ENCODE measurements around the gene TENT4B. TPM values are rescaled to one million over a fixed set of nuclear protein-coding genes. Genes with fewer than 3 reads are reported as not detected.

Gene TENT4B
- total RNA-seq, 1 experiment from 2014 or later = 28.6 TPM

DNA sequence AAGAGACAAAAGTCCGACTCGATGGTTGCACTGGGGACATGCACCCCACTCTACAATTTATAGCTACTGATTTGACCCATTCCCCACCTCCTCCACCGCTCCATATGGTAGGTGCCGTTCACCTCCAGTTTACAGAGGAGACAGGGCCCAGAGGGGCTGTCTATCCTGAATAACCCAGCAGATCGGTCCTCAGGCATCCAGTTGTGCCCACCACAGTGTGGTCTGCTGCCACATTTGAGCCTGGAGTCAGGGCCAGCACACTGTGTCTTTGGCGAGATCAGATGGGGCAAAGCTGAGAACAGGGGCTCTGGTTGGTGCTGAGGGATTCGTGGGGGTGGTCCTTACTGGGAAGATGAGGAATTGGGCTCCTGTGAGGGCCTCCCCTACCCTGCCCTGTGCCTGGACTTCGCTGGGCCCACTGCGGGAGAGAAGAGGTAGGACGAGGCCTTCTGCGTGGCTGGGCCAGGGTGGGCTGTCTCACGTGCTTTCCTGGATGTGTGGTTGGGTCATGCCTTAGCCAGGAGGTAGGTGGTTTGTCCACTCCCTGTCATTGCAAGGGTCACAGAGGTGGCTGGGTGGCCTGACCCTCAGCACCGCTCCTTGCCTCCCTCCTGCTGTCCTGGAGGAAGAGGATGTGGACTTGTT is 116.1 kb downstream of the TENT4B start:
- no peak overlapping the region for H3K4me3 Mint-ChIP-seq (ENCODE audit: unreplicated experiment)
- TF ChIP-seq CTCF (IDR thresholded peaks at IDR 0.05; ENCODE audit: insufficient read depth in 1 of 2, low read depth in 1 of 2, low read length in 1 of 2, severe bottlenecking in 1 of 2, unreplicated experiment in 1 of 2) = no peak
- H3K27me3 Mint-ChIP-seq (ENCODE audit: insufficient read depth, unreplicated experiment) = no peaks in the 10 kb centered on the region
- intact Hi-C loops (cut with micrococcal nuclease; ENCODE audit: unreplicated experiment) = loop anchor here (5.0 kb wide), 1 partner anchor 43 kb away; no protein-coding TSS in a partner anchor
- peaks cover 4% of the 10 kb centered on the region; the same call in 1 of the 2 replicates for H3K4me1 ChIP-seq
- no peak overlapping the region for H3K4me3 ChIP-seq (ENCODE audit: low read depth, low read length)
- ChIA-PET CTCF (no interaction called here), POLR2A (interaction anchor here (0.6 kb wide), 1 partner anchor 336 kb away, joined by 3 read pairs; no protein-coding TSS in a partner anchor)
- H3K36me3 Mint-ChIP-seq (ENCODE audit: insufficient read depth, unreplicated experiment) = peaks cover 16% of the 10 kb centered on the region
- H3K4me1 Mint-ChIP-seq (ENCODE audit: low read depth, unreplicated experiment) = peaks cover 3% of the 10 kb centered on the region
- no peak for DNase-seq
- no peaks in the 10 kb centered on the region for H3K27me3 ChIP-seq (replicated peaks; ENCODE audit: control insufficient read depth, insufficient read depth, low read length)
- H3K36me3 ChIP-seq (ENCODE audit: control insufficient read depth, insufficient read depth, low read length) = no peaks in the 10 kb centered on the region; the same call in none of the 2 replicates
- H3K27ac Mint-ChIP-seq (ENCODE audit: unreplicated experiment) = no peak overlapping the region
- no TSS peak for BruUV-seq (replicated peaks)
- H3K9me3 Mint-ChIP-seq (ENCODE audit: unreplicated experiment) = no peaks in the 10 kb centered on the region
- H3K9me3 ChIP-seq = no peaks in the 10 kb centered on the region

- Mint-ChIP-seq H3K36me3 (ENCODE audit: insufficient read depth, unreplicated experiment) (peaks cover 16% of the 10 kb centered on the region), H3K4me3 (ENCODE audit: unreplicated experiment) (no peak overlapping the region), H3K27me3 (ENCODE audit: insufficient read depth, unreplicated experiment) (no peaks in the 10 kb centered on the region), H3K4me1 (ENCODE audit: low read depth, unreplicated experiment) (no peaks in the 10 kb centered on the region), H3K27ac (ENCODE audit: unreplicated experiment) (no peak overlapping the region), H3K9me3 (ENCODE audit: unreplicated experiment) (no peaks in the 10 kb centered on the region)
- Histone ChIP-seq H3K4me1 (no peaks in the 10 kb centered on the region), H3K36me3 (ENCODE audit: control insufficient read depth, insufficient read depth, low read length) (no peaks in the 10 kb centered on the region; the same call in none of the 2 replicates), H3K4me3 (ENCODE audit: low read depth, low read length) (no peak overlapping the region), H3K9me3 (no peaks in the 10 kb centered on the region), H3K27me3 (replicated peaks; ENCODE audit: control insufficient read depth, insufficient read depth, low read length) (no peaks in the 10 kb centered on the region)
- no peak for DNase-seq
- CTCF ChIA-PET = interaction anchor here (1.1 kb wide), 1 partner anchor 10 kb away, joined by 3 read pairs; no protein-coding TSS in a partner anchor
- intact Hi-C loops (cut with micrococcal nuclease; ENCODE audit: unreplicated experiment) = loop anchor here (5.0 kb wide), 1 partner anchor 42 kb away; no protein-coding TSS in a partner anchor
- POLR2A ChIA-PET = no interaction called here
- BruUV-seq (replicated peaks) = no TSS peak
- TF ChIP-seq CTCF (IDR thresholded peaks at IDR 0.05; ENCODE audit: insufficient read depth in 1 of 2, low read depth in 1 of 2, low read length in 1 of 2, severe bottlenecking in 1 of 2, unreplicated experiment in 1 of 2) = no peak
Measured at GRCh38 chr16:50269769-50270509, 116.8 kb downstream of the TENT4B start.

GRCh38 chr16:50270510-50271147 is 117.5 kb downstream of the TENT4B start:
- POLR2A ChIA-PET = no interaction called here
- Mint-ChIP-seq H3K27ac (ENCODE audit: unreplicated experiment) (no peak overlapping the region), H3K9me3 (ENCODE audit: unreplicated experiment) (no peaks in the 10 kb centered on the region), H3K4me1 (ENCODE audit: low read depth, unreplicated experiment) (no peaks in the 10 kb centered on the region), H3K36me3 (ENCODE audit: insufficient read depth, unreplicated experiment) (peaks cover 16% of the 10 kb centered on the region), H3K27me3 (ENCODE audit: insufficient read depth, unreplicated experiment) (no peaks in the 10 kb centered on the region), H3K4me3 (ENCODE audit: unreplicated experiment) (no peak overlapping the region)
- no peaks in the 10 kb centered on the region; the same call in none of the 2 replicates for H3K36me3 ChIP-seq (ENCODE audit: control insufficient read depth, insufficient read depth, low read length)
- no peak for DNase-seq
- no peak for TF ChIP-seq CTCF (IDR thresholded peaks at IDR 0.05; ENCODE audit: insufficient read depth in 1 of 2, low read depth in 1 of 2, low read length in 1 of 2, severe bottlenecking in 1 of 2, unreplicated experiment in 1 of 2)
- CTCF ChIA-PET = interaction anchor here (1.1 kb wide), 1 partner anchor 10 kb away, joined by 3 read pairs; no protein-coding TSS in a partner anchor
- BruUV-seq (replicated peaks) = no TSS peak
- no peak overlapping the region for H3K4me3 ChIP-seq (ENCODE audit: low read depth, low read length)
- no peaks in the 10 kb centered on the region for H3K4me1 ChIP-seq
- H3K27me3 ChIP-seq (replicated peaks; ENCODE audit: control insufficient read depth, insufficient read depth, low read length) = no peaks in the 10 kb centered on the region
- H3K9me3 ChIP-seq = no peaks in the 10 kb centered on the region
- intact Hi-C loops (cut with micrococcal nuclease; ENCODE audit: unreplicated experiment) = no loop called here
